Stimulated activated CD8-positive, alpha-beta memory T cell treated with anti-CD3 and anti-CD28 coated beads, Interleukin-2, amount 100 ng/mL, for 48 hours (primary cell): ENCODE measurements around the gene GALT.

Source experiments
- DNase-seq, 2 donors: peaks; one replicate each; pipeline ENCODE4 v3.0.0-alpha.2; 2020; ENCODE audit warnings: low read depth in 2 of 2

The GALT gene

GRCh38 chr9:34684145-34684544 is 37.7 kb downstream of the GALT start:
- DNase-seq = no peak

GRCh38 chr9:34684816-34685215 is 38.3 kb downstream of the GALT start:
- no peak for DNase-seq

- DNase-seq = no peak
Observed at GRCh38 chr9:34685591-34685990, 39.1 kb downstream of the GALT start.

GRCh38 chr9:34686231-34686630 is 39.8 kb downstream of the GALT start:
- no peak for DNase-seq

- DNase-seq = no peak
Observed at GRCh38 chr9:34686732-34687131, 40.3 kb downstream of the GALT start.

- DNase-seq = no peak
Observed at GRCh38 chr9:34687276-34688030, 41.0 kb downstream of the GALT start.

GRCh38 chr9:34688329-34689115 is 42.0 kb downstream of the GALT start:
- DNase-seq = no peak

- no peak for DNase-seq
Observed at GRCh38 chr9:34689116-34689470, 42.6 kb downstream of the GALT start.

- DNase-seq = no peak
Observed at GRCh38 chr9:34689512-34689911, 43.0 kb downstream of the GALT start.

GRCh38 chr9:34690983-34691935 is 44.8 kb downstream of the GALT start, which contains the start of gene CCL19:
CCL19 (minus strand) TSS chr9:34691276; CDS start chr9:34691139, 137 bp downstream.
- no peak for DNase-seq

- no peak for DNase-seq
Observed at GRCh38 chr9:34691936-34692315, 45.5 kb downstream of the GALT start.

GRCh38 chr9:34693560-34693959 is 47.1 kb downstream of the GALT start:
- no peak for DNase-seq

GRCh38 chr9:34694811-34695210 is 48.3 kb downstream of the GALT start:
- no peak for DNase-seq
